ENCODE data around the gene TTC39B.

The TTC39B gene

GRCh38 chr9:15225564-15226126 is 81.4 kb downstream of the TTC39B start:
- DNase-seq (ENCODE audit: low spot score), result no peak

- no peak for DNase-seq (ENCODE audit: low spot score)
Observed at GRCh38 chr9:15222313-15222712, 84.7 kb downstream of the TTC39B start.

DNA sequence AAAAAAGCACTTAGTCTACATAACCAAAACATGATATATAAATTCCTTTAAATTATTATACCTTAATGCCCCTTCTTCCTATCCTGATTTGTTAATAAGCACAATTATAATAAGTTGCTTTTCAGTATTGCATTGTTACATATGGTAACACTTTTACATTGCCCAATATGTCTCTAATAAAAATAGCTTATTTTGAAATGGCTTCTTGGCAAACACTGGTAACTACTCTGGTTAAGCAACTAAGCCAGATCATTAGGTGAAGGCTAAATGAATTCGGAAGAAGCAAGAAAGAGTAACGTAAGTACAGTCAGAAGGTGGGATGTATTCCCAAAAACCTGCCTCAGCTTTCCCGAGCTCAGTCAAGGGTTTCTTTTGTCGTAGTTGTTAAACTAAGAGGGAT is 85.3 kb downstream of the TTC39B start:
- peak; percentile 30 for DNase-seq (ENCODE audit: low spot score)

- DNase-seq (ENCODE audit: low spot score), result peak; percentile 87
Observed at GRCh38 chr9:15220658-15221318, 86.2 kb downstream of the TTC39B start.

GRCh38 chr9:15219546-15219945 is 87.5 kb downstream of the TTC39B start:
- no peak for DNase-seq (ENCODE audit: low spot score)

GRCh38 chr9:15218994-15219393 is 88.0 kb downstream of the TTC39B start:
- DNase-seq (ENCODE audit: low spot score), result no peak

- no peak for DNase-seq (ENCODE audit: low spot score)
Observed at GRCh38 chr9:15213249-15213648, 93.8 kb downstream of the TTC39B start.

- no peak for DNase-seq (ENCODE audit: low spot score)
Observed at GRCh38 chr9:15211815-15212495, 95.1 kb downstream of the TTC39B start.

- DNase-seq (ENCODE audit: low spot score), result peak; percentile 73
Observed at GRCh38 chr9:15211160-15211814, 95.7 kb downstream of the TTC39B start.

DNA sequence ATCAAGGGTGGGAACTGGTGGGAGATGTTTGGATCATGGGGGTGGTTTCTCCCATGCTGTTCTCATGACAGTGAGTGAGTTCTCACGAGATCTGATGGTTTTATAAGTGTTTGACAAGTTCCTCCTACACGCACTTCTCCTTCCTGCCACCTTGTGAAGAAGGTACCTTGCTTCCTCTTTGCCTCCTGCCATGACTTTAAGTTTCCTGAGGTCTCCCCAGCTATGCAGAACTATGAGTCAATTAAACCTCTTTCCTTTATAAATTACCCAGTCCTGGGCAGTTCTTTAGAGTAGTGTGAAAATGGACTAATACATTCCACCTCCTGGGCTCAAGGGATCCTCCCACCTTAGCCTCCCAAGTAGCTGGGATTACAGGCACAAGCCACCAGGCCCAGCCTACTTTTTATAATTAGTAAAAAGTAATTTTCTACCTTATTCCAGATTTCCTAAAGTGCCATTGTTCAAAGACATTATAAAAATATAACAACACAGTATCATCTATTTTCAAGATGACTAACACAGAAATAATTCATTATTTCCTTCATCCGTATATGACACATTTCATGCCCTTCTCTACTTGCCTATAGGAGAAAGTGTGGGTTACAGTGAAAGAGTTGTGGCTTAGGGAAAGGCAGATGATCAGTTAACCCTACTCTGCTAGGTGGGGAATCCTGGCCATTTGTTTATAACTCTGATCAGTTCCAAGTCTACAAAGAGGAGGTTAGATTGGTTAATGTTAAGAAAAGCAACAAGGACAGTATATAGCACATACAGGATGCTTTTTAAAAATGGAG is 99.9 kb downstream of the TTC39B start:
- DNase-seq (ENCODE audit: low spot score), result no peak

DNA sequence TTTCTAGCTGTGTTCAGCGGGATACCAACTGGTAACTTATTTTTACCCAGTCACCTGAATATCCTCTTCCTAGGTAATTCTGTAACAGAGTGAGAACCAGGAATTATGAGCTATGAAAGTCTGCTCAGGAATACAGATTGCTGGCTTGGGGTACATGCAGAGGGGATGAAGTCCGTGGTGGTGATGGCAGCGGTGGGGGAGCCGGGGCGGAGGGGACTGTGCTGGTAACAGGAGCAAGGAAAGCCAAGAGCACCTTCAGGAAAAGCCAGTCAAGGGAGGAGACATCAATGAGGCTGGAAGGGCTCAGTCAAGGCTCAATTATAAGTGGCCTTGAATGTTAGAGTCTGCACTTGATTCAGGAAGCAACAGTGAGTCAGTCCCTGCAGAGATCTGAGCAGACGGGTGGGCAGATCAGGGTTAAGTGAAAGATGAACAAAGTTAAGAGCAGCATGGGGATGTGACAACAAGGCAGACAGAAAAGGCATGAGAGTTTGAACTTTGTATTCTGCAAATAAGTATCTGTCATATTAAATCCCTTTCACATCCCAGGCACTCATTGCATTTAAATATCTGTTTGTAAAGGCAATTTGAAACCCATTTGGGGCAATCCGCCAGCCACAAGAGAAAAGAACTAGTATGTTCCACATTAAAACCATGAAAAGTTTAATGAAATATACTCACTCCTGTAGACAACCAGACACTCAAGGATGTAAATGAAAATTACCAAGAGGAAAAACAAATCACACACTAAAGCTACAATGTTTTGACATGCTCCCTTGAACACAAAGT is 101.2 kb downstream of the TTC39B start:
- DNase-seq (ENCODE audit: low spot score), result peak; percentile 10

GRCh38 chr9:15203581-15203980 is 103.4 kb downstream of the TTC39B start:
- no peak for DNase-seq (ENCODE audit: low spot score)

DNA sequence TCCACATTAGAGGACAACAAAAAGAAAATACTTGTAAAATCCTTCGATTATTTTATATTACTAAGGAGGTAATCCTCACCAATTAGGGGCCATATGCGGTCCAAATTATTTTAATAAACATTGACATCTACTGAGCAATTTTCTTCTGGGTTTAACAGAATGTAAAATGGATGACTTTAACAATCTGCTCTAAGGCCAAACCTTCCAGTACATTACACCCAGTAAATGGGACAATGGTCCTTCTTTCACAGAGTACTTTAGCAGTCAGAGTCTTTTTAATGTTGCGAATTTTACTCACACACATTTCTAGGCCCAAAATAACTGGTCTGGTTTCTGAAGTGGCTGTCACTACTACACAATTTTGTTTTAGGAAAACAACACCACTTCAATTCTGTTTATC is 106.9 kb downstream of the TTC39B start:
- DNase-seq (ENCODE audit: low spot score), result no peak

DNA sequence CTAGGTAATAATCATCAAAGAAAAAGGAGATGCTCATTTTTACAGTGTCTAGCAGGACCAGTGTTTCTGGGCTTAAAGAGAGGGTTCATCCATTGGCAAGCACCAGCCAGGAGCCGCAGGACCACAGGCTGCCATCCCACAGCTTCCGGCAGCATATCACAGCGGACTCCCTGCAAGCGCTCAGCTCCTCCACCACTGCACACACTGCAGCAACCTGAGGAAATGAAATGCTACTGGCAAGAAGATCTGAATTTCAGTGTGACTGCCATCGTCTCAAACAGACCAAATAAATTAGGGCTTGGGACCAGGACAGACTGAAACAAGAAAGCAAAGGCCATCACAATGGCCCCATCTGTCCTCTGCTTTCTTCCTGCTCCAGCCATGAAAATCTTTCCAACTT is 114.2 kb downstream of the TTC39B start:
- no peak for DNase-seq (ENCODE audit: low spot score)

GRCh38 chr9:15191378-15191777 is 115.6 kb downstream of the TTC39B start:
- DNase-seq (ENCODE audit: low spot score), result no peak

DNA sequence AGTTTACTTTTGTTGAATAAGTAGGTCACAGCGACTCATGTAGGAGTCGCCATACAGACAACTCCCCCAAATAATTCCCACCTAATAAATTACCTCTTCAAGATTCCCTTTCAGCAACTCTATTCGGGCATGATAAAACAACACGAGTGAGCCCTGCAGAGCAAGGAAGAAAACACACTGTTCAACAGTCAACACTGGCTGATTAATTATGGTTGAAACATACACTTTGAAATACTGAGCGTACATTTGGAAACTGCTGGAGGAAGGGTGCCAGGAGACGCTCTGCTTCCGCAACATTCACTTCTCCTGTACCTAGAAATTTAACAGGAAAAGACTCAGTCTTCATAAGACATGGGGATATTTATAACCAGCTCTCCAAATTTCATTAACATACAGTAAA is 117.5 kb downstream of the TTC39B start:
- no peak for DNase-seq (ENCODE audit: low spot score)

DNA sequence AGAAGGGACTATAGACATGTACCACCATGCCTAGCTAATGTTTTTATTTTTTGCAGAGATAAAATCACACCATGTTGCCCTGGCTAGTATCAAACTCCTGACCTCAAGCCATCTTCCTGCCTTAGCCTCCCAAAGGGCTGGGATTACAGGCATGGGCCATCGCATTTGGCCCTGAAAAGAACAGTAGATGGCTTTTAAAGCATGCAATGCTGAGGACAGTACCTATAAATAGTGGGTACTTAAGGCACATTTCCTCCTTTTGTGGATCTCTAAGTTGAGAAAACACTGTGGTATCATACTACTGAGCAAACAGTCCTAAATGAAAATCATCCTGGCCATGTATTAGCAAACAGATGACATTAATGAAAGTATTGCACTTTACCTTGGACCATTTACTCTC is 119.4 kb downstream of the TTC39B start:
- DNase-seq (ENCODE audit: low spot score), result no peak

- DNase-seq (ENCODE audit: low spot score), result no peak
Observed at GRCh38 chr9:15182730-15183129, 124.3 kb downstream of the TTC39B start.

DNA sequence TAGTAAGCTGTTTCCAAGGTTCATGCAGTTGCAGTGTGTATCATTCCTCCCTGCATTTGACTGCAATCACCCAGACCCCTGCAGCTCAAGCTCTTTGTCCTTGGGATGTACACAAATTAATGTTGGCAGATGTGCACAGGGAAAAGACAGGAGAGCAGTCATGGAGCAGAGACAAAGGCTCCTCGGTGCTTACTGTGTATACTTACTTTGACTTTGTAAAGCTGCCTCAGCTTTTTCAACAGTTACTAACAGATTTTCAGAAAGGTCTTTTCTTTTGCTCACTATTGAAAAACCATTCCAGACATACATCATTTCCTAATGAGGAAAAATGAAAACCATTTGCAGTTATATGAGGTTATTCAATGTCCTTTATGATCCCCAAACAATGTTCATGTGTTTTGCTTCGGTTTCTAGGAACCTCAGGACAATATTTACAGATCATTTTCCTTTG is 124.9 kb downstream of the TTC39B start:
- DNase-seq (ENCODE audit: low spot score), result no peak

GRCh38 chr9:15180124-15180523 is 126.9 kb downstream of the TTC39B start:
- DNase-seq (ENCODE audit: low spot score), result no peak

DNA sequence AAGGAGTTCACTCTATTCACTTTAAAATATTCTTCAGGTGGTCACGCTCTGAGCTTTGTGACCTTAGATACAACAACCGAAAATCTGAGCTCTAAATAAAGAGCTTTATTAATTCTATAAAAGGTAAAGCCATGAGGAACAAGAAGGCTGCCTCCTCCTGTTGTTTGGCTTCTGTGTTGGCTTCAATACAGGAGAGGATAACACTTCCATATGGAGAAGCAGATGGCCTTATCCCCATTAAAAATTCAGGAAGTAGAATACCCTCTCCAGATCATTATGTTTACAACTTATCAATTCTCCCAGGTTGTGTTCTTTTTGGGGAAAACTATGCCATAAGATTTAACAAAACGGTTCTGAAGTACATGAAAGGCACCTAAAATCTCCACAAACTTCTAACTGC is 128.4 kb downstream of the TTC39B start:
- DNase-seq (ENCODE audit: low spot score), result no peak

Data from AG20443 (cell line).